Umbilical cord (tissue), 2 donors: ENCODE results near the gene PLSCR1. TPM values are rescaled to one million over a fixed set of nuclear protein-coding genes. Genes with fewer than 3 reads are reported as not detected.

ENCODE experiments used
- DNase-seq: peaks from one replicate; pipeline ENCODE4 v3.0.0-alpha.2; 2015; ENCODE audit warnings: low spot score
- total RNA-seq: library from RNA; depleted of rRNA; stranded (reverse); fragments of >200 nt; gene quantifications from one replicate; pipeline ENCODE4 v1.2.3, GENCODE V29; 2014; ENCODE audit warnings: low replicate concordance; ENCODE audit not compliant: insufficient read depth

PLSCR1 gene
- 42.4 TPM for total RNA-seq

GRCh38 chr3:146544002-146544928 is at the start of gene PLSCR1:
TSS of gene PLSCR1 (minus strand) at chr3:146544607. CDS start at chr3:146536552, 8,055 bp downstream.
- peak; percentile 97 for DNase-seq

- no peak for DNase-seq
Observed at GRCh38 chr3:146593776-146594175, 49.4 kb upstream of the PLSCR1 start.

- no peak for DNase-seq
Observed at GRCh38 chr3:146590521-146590920, 46.1 kb upstream of the PLSCR1 start.

- DNase-seq, result peak; percentile 68
Observed at GRCh38 chr3:146589899-146590508, 45.6 kb upstream of the PLSCR1 start.

GRCh38 chr3:146585156-146585555 is 40.7 kb upstream of the PLSCR1 start:
- peak; percentile 39 for DNase-seq

GRCh38 chr3:146581951-146582467 is 37.6 kb upstream of the PLSCR1 start:
- DNase-seq, result peak; percentile 57

GRCh38 chr3:146581080-146581601 is 36.7 kb upstream of the PLSCR1 start:
- DNase-seq, result no peak

GRCh38 chr3:146577662-146578061 is 33.3 kb upstream of the PLSCR1 start:
- peak; percentile 62 for DNase-seq

- DNase-seq, result no peak
Observed at GRCh38 chr3:146575636-146576035, 31.2 kb upstream of the PLSCR1 start.

GRCh38 chr3:146574173-146574572 is 29.8 kb upstream of the PLSCR1 start:
- no peak for DNase-seq

- DNase-seq, result no peak
Observed at GRCh38 chr3:146569314-146569713, 24.9 kb upstream of the PLSCR1 start.

GRCh38 chr3:146566138-146566537 is 21.7 kb upstream of the PLSCR1 start:
- DNase-seq, result no peak

GRCh38 chr3:146561879-146562278 is 17.5 kb upstream of the PLSCR1 start:
- DNase-seq, result no peak

- DNase-seq, result no peak
Observed at GRCh38 chr3:146561463-146561862, 17.1 kb upstream of the PLSCR1 start.

GRCh38 chr3:146560678-146561077 is 16.3 kb upstream of the PLSCR1 start:
- DNase-seq, result no peak

- DNase-seq, result no peak
Observed at GRCh38 chr3:146559388-146559787, 15.0 kb upstream of the PLSCR1 start.

- no peak for DNase-seq
Observed at GRCh38 chr3:146558781-146559180, 14.4 kb upstream of the PLSCR1 start.

GRCh38 chr3:146557745-146558144 is 13.3 kb upstream of the PLSCR1 start:
- no peak for DNase-seq

- DNase-seq, result no peak
Observed at GRCh38 chr3:146555311-146555710, 10.9 kb upstream of the PLSCR1 start.

- DNase-seq, result no peak
Observed at GRCh38 chr3:146554151-146554760, 9.8 kb upstream of the PLSCR1 start.

- DNase-seq, result peak; percentile 51
Observed at GRCh38 chr3:146550743-146551510, 6.5 kb upstream of the PLSCR1 start.
